ENCODE data around the gene ZDHHC7. TPM values are rescaled to one million over a fixed set of nuclear protein-coding genes. Genes with fewer than 3 reads are reported as not detected.

Gene ZDHHC7
- total RNA-seq, 1 experiment from 2014 or later: 109 TPM

DNA sequence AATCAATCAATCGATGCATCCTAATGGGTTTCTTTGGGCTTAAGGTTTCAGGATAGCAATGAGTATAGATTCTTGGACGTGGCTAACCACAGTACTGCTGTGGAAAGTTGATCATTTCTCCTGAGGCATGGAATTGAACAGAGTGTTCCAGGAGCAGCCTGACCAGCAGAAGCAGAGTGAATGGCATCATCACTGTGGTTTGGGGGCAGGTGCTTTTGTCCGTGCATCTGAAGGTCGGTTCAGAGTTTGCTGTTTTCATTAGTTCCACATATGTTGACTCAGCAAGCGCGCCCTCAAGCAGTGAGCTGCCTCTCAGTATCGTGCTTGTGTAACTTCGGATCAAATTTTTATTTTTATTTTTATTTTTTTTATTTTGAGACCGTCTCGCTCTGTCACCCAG lies 41.2 kb upstream of the ZDHHC7 start:
- H3K27me3 Mint-ChIP-seq (ENCODE audit: unreplicated experiment): no peaks in the 10 kb centered on the region
- no peak for DNase-seq

DNA sequence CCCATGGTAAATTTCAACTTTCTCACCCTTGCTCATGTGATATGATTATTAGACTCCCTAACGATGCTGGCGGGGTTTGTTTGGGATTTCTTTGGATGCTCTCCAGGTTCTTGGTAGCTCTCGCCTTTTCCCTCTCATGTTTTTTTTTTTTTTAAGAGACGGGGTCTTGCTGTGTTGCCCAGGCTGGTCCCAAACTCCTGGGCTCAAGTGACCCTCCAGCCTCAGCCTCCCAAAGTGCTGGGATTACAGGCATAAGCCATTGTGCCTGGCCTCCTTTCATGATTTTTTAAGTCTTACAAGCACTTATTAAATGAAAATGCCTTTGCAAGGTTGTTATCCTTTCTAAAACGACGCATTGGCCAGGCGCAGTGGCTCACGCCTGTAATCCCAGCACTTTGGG lies 40.3 kb upstream of the ZDHHC7 start:
- Mint-ChIP-seq H3K27ac (ENCODE audit: unreplicated experiment) (no peak overlapping the region), H3K36me3 (ENCODE audit: insufficient read depth, unreplicated experiment) (no peaks in the 10 kb centered on the region), H3K4me3 (ENCODE audit: low read depth, unreplicated experiment) (no peak overlapping the region), H3K4me1 (ENCODE audit: low read depth, unreplicated experiment) (peaks cover under 1% of the 10 kb centered on the region), H3K27me3 (ENCODE audit: unreplicated experiment) (peaks cover 6% of the 10 kb centered on the region), H3K9me3 (ENCODE audit: low read depth, unreplicated experiment) (no peaks in the 10 kb centered on the region)
- no TSS peak for BruUV-seq (replicated peaks)
- DNase-seq: no peak
- TF ChIP-seq, protein P1, sequence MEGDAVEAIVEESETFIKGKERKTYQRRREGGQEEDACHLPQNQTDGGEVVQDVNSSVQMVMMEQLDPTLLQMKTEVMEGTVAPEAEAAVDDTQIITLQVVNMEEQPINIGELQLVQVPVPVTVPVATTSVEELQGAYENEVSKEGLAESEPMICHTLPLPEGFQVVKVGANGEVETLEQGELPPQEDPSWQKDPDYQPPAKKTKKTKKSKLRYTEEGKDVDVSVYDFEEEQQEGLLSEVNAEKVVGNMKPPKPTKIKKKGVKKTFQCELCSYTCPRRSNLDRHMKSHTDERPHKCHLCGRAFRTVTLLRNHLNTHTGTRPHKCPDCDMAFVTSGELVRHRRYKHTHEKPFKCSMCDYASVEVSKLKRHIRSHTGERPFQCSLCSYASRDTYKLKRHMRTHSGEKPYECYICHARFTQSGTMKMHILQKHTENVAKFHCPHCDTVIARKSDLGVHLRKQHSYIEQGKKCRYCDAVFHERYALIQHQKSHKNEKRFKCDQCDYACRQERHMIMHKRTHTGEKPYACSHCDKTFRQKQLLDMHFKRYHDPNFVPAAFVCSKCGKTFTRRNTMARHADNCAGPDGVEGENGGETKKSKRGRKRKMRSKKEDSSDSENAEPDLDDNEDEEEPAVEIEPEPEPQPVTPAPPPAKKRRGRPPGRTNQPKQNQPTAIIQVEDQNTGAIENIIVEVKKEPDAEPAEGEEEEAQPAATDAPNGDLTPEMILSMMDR (IDR thresholded peaks at IDR 0.05; ENCODE audit: unreplicated experiment): no peak
- CTCF ChIA-PET: interaction anchor here (0.6 kb wide), 1 partner anchor 11 kb away, joined by 3 read pairs; no protein-coding TSS in a partner anchor
- intact Hi-C loops (cut with micrococcal nuclease; ENCODE audit: unreplicated experiment): no loop called here

More for the DNA sequence above, 41.2 kb upstream of the ZDHHC7 start:
- no peaks in the 10 kb centered on the region for H3K36me3 Mint-ChIP-seq (ENCODE audit: insufficient read depth, unreplicated experiment)
- TF ChIP-seq, protein P1 (IDR thresholded peaks at IDR 0.05; ENCODE audit: unreplicated experiment): no peak
- CTCF ChIA-PET: no interaction called here
- H3K4me3 Mint-ChIP-seq (ENCODE audit: low read depth, unreplicated experiment): no peak overlapping the region
- BruUV-seq (replicated peaks): no TSS peak
- no peaks in the 10 kb centered on the region for H3K9me3 Mint-ChIP-seq (ENCODE audit: low read depth, unreplicated experiment)
- H3K4me1 Mint-ChIP-seq (ENCODE audit: low read depth, unreplicated experiment): peaks cover 9% of the 10 kb centered on the region
- intact Hi-C loops (cut with micrococcal nuclease; ENCODE audit: unreplicated experiment): no loop called here
- H3K27ac Mint-ChIP-seq (ENCODE audit: unreplicated experiment): no peak overlapping the region

DNA sequence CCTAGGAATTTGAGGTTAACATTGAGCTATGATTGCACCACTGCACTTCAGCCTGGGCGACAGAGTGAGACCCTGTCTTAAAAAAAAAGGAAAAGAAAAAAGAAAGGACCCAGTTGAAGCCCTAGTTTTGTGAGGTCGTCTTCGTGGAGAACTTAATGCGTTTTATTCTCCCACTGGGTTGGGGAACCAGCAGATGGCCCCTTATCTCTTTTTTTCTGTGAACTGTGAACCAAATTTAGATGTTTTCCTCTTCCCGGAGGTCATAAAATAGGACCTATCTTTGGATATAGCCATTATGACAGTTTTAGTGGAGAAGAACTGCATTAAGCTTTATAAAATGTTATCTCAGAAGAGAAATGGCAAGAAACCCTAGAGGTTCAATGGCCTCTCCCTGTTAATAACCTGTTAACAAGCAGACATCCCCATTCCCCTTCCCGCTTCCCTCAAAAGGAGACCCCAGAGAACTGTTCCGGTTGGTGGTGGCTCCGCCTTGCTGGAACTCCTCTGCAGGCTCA lies 39.8 kb upstream of the ZDHHC7 start:
- Mint-ChIP-seq H3K4me1 (ENCODE audit: low read depth, unreplicated experiment) (no peaks in the 10 kb centered on the region), H3K36me3 (ENCODE audit: insufficient read depth, unreplicated experiment) (no peaks in the 10 kb centered on the region), H3K4me3 (ENCODE audit: low read depth, unreplicated experiment) (no peak overlapping the region), H3K27ac (ENCODE audit: unreplicated experiment) (no peak overlapping the region), H3K27me3 (ENCODE audit: unreplicated experiment) (peaks cover 12% of the 10 kb centered on the region), H3K9me3 (ENCODE audit: low read depth, unreplicated experiment) (no peaks in the 10 kb centered on the region)
- TF ChIP-seq, protein P1 (IDR thresholded peaks at IDR 0.05; ENCODE audit: unreplicated experiment): no peak
- CTCF ChIA-PET: interaction anchor here (0.6 kb wide), 1 partner anchor 10 kb away, joined by 3 read pairs; no protein-coding TSS in a partner anchor
- BruUV-seq (replicated peaks): no TSS peak
- no peak for DNase-seq
- intact Hi-C loops (cut with micrococcal nuclease; ENCODE audit: unreplicated experiment): no loop called here

DNA sequence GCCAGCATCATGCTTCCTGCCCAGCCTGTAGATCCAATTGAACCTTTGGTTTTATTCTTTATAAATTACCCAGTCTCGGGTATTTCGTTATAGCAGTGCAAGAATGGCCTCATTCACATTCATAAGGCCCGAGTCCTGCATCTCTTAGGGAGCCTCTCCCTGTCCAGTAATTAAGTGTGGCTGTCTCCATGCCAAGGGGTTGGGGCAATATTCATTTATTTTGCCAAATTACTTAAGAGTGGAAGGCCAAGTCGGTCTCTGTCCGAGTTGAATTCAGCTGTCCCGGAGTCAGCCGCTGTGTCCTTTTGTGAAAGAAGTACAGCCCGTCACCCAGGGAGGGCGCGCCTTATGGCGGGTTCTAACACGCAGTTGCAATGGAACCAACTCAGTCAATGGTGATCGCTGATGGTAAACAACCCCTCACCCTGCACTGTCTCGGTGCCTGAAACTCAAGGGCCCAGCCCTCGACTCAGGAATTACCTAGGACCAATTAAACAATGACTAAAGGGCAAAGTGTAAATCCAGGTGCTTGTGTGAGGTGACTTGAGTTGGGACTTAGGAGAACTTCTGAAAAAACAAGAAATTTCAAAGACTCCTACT lies 38.5 kb upstream of the ZDHHC7 start:
- no peak for DNase-seq
- TF ChIP-seq, protein P1 (IDR thresholded peaks at IDR 0.05; ENCODE audit: unreplicated experiment): no peak
- Mint-ChIP-seq H3K4me3 (ENCODE audit: low read depth, unreplicated experiment) (no peak overlapping the region), H3K4me1 (ENCODE audit: low read depth, unreplicated experiment) (no peaks in the 10 kb centered on the region), H3K27me3 (ENCODE audit: unreplicated experiment) (peaks cover 14% of the 10 kb centered on the region), H3K27ac (ENCODE audit: unreplicated experiment) (no peak overlapping the region), H3K36me3 (ENCODE audit: insufficient read depth, unreplicated experiment) (no peaks in the 10 kb centered on the region), H3K9me3 (ENCODE audit: low read depth, unreplicated experiment) (no peaks in the 10 kb centered on the region)
- intact Hi-C loops (cut with micrococcal nuclease; ENCODE audit: unreplicated experiment): no loop called here
- no TSS peak for BruUV-seq (replicated peaks)
- CTCF ChIA-PET: no interaction called here

Data from Calu3 (cell line).